Right hindlimb (tissue), 1 donor: ENCODE measurements around the gene TCF25.

Experiments used
- DNase-seq: peaks from one replicate; pipeline ENCODE4 v3.0.0-alpha.2; 2018

TCF25 gene

DNA sequence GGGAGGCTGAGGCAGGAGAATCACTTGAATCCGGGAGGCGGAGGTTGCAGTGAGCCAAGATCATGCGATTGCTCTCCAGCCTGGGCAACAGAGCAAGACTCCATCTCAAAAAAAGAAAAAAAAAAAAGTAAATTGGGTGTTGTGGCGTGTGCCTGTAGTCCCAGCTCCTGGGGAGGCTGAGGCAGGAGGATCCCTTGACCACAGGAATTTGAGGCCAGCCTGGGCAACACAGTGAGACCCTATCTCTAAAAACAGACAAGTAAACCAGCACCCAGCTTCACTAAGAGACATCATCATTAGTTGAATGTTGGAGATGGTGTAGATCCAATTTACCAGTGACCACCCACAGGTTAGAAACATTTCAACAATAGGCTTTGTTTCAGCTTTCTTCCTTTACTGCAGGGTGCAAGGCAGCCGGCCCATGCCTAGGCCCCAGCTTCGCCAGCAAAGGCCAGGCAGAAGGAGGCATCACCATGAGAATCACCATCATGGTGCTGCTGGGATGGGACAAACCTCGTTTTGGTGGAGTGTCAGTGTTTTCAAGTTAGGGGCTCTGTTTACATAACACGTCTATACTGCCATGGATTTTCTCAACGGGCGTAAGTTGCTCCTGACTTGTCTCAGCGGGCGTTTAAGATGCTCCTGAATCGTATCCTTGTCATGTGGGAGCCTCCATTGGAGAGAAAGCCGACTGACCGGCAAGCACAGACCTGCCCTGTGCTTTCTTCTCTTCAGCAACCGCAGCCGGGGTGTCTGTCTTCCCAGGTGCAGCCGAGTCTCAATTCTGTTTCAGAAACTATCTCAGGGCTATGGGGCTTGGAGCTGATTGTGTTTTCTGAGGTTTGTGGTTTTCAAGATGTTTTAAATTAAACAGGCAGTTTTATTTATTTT lies 7.3 kb downstream of the TCF25 start:
- DNase-seq: no peak

DNA sequence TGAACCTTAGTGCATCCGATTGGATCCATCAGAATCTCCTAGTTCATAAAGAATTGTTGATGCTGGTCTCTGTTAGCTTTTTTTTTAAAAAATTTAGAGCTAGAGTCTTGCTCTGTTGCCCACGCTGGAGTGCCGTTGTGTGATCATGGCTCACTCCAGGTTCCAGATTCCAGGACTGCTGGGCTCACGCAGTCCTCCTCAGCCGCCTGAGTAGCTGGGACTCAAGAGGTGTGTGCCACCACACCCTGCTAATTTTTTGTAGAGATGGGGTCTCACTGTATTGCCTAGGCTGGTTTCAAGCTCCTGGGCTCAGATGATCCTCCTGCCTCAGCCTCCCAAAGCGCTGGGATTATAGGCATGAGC lies 8.0 kb downstream of the TCF25 start:
- DNase-seq: no peak

DNA sequence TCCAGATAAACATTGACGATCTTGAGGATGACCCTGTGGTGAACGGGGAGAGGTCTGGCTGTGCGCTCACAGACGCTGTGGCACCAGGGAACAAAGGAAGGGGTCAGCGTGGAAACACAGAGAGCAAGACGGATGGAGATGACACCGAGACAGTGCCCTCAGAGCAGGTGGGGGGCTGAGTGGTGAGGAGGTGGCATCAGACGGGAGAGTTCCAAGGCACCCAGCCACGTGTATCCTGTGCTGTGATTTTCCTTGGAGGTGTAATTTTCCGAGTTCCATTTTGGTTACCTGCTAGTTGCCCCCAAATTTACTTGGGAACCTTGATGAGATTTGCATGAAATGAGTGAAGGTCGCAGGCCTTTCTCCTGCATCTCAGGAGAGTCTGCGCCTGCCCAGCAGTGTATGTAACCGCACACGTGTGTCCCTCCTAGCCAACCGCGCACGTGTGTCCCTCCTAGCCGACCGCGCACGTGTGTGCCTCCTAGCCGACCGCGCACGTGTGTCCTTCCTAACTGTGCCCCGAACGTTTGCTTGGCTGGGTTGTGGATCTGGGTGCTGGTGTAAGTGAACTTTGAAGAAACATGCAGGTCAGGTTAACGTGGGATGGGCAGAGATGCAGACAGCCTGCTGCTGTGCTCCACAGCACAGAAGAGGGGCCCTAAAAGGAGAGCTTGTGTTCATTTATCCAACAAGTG lies 10.1 kb downstream of the TCF25 start:
- no peak for DNase-seq

DNA sequence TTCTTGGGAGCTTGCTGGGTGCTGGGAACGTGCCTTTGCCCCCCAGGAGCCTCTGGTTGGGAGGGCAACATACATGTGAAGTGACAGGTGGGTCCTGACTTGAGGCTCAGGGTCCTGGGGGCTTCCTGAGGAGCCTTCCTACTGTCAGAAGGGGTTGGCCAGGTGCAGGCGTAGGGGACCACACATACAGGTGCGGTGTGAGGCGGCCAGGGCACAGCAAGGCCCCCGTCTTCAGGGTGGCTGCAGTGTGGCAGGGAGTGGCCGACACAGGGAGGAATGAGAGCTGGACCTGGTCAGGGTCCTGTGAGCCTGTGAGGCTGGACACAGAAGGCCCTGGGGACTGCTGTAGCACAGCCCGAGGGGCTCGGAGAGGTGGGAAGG lies 10.6 kb downstream of the TCF25 start:
- no peak for DNase-seq

DNA sequence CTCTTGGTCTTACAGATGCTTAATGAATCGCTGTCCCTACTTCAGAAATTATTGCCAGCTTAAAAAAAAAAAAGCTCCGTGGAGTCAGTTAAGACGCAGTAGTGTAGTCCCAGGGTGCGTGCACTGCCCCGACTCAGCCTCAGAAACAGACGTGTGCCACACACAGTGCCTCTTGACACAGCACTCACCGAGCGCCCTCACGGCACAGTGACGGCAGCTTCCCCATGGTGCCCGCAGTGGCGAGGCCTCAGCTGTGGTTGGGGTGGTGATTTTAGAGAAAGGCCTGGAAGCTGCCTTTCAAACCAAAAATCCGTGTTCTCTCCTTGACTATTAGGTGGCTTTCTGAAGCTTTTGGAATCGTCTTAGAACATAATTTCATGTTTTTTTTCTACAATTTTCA lies 13.9 kb downstream of the TCF25 start:
- no peak for DNase-seq

DNA sequence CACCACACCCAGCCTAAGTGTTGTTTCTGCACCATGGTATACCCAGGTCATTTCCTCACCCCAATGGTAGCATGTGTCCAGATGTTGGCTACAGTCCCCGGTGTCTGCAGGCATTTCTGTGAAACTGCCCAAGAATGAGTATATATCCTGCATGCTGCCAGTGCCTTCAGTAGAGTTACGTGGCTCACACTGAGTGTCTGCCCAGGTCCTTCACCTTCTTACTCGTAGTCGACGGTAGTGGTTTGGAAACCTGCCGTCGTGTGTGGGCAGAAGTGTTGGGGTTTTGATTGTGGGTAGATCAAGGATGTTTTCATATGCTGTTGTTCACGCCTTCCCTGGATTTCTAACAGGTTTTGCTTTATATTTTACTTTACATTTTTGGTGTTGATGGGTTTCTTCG lies 16.8 kb downstream of the TCF25 start:
- no peak for DNase-seq

DNA sequence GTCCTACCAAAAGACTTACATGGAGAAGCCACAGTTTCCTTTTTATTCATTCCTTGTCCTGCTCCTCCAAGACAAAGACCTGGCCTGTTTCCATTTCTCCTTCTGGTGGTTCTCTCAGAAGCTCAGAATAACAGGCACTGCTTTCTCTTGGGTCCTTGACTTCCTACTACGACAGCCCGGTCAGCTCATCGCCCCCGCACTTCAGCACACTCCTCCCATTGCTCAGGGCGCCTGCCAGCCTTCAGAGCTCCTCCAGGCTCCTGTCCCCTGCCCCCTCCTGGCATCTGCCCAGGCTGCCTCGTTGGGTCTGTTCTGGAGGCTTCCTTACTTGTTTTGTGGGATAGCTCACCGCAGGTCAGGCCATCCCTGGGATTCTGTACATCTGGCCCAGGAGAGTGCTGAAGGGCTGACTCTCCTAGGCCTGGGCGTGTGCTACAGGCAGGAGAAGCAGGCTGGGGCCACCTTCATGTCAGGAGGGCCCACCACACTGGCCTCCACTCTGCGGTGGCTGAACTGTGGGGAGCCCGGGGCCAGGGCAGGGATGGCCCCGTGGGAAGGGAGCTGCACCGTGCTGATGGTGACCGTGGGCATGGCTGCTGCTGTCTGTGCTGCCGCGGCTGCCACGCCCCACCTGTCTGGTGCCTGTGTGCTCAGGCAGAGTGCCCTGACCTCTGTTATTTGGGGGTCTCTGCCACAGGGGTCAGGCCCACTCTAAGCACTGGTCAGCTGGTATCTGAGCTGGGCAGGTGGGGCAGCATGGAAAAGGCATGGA lies 17.7 kb downstream of the TCF25 start:
- no peak for DNase-seq

DNA sequence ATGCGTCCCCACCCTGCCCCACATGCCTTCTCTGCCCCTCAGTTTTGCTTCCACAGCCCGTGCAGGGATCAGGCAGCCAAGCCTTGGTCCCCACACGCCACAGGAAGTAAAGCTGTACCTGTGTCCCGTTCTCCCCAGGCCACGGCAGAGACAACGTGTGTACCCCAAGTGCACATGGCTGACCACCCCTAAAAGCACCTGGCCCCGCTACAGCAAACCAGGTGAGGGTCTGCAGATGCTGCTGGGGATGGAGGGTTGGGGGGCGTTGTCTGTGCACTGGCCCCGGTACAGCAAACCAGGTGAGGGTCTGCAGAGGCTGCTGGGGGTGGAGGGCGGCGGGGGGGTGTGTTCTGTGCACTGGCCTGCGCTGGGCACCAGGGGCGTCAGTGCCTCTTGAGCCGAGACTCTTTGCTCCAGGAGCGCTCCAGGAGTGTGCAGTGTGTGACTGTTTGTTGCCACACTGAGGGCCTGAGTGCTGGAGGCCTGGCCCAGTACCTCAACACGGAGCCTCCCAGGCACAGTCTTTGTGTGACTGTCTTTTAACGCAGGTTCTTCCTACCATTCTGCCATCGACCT lies 18.8 kb downstream of the TCF25 start:
- no peak for DNase-seq

DNA sequence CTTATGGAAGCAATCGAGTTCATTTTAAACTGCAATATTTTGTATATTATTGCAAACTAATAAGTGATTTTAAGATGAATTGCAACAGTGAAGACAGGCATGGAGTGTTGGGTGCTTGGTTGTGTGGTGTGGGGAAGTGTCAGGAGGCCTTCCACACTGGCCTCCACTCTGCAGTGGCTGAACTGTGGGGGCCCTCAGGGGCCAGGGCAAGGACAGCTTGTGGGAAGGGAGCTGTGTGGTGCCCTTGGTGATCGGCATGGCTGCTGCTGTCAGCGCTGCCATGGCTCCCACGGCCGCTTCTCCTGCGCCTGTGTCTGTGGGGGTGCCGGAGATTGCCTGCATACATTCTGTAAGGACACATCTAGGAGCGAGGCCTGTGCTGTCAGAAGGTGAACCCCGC lies 19.2 kb downstream of the TCF25 start:
- DNase-seq: no peak

DNA sequence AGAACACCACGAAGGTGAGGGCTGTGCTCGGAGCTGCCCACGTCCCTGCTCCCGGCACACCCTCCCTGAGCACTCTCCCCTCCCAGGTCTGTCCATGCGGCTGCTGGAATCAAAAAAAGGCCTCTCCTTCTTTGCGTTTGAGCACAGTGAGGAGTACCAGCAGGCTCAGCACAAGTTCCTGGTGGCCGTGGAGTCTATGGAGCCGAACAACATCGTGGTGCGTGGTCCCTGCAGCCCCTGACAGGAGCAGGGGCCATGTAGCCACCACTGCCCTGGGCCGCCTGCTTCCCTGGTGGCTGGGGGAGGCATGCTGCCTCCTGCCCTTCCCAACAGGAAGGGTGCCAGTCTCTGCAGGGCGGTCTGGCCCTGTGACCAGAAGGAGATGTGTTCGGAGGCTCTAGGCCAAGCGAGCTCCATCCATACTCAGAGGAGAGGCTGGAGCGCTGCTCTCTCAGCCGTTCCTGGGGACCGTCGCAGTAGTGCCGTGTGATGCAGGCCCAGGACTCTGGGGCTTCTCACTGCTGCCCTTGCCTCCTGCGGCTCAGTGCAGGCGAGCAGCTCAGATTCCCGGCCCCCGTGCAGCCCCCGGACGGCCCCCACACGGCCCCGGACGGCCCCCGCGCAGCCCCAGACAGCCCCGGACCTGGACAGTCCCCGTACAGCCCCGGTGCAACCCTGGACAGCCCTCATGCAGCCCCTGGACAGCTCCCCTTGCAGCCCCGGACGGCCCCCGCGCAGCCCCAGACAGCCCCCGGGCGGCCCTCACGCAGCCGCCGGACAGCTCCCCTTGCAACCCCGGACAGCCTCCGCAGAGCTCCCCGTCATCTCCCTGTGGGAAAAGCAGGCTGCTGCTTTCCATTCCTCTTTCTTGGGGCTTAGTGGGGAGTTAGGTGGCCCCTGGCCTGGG lies 20.5 kb downstream of the TCF25 start:
- DNase-seq: no peak

DNA sequence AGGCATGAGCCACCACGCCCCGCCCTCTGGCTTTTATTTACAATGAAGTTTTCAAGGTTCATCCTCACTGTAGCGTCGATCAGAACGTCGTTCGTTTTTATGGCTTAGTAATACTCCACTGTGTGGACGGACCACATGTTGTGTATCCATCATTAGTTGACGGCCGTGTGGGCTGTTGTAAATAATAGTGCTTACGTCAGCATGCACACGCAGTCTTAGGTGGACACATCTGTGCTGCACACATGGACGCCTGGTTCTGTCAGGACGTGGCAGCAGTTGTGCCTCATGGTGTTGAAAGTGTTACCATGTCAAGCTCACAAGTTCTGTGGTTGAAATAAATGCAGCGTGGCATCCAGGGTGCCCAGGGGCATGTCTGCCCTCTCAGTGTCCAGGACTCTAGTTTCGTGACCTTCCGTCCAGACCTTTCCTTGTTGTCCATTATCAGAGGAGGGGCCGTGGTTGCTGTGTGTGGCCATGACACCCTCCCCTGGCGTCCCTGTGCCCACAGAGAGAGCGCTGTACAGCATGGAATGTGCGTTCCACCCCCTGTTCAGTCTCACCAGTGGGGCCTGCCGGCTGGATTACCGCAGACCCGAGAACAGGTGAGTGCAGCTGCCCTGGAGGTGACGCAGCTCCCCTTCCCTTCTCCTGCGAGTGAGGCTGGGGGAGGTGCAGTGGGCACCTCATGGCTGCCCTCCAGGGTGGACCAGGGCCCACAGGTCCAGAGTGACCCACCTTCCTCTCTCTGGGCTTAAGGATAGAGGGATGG lies 22.3 kb downstream of the TCF25 start:
- no peak for DNase-seq

DNA sequence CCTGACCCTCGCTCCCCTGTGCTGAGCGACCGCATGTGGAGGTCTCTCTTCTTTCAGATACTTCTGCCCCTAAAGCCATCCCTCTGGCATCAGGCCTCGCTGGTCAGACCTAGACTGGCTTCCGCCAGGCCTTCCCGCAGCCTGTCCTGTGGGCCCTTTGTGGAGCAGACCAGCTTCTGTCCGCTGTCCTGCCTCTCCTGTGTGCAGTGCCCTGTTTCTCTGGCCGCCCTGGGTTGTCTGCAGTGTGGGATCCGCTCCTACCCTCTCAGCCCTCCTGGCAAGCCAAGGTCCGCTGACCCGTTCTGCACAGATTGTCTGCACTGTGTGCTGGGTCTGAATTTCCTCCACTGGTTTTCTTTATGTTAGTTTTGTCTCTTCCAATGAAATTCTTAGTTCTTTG lies 23.8 kb downstream of the TCF25 start:
- DNase-seq: no peak

DNA sequence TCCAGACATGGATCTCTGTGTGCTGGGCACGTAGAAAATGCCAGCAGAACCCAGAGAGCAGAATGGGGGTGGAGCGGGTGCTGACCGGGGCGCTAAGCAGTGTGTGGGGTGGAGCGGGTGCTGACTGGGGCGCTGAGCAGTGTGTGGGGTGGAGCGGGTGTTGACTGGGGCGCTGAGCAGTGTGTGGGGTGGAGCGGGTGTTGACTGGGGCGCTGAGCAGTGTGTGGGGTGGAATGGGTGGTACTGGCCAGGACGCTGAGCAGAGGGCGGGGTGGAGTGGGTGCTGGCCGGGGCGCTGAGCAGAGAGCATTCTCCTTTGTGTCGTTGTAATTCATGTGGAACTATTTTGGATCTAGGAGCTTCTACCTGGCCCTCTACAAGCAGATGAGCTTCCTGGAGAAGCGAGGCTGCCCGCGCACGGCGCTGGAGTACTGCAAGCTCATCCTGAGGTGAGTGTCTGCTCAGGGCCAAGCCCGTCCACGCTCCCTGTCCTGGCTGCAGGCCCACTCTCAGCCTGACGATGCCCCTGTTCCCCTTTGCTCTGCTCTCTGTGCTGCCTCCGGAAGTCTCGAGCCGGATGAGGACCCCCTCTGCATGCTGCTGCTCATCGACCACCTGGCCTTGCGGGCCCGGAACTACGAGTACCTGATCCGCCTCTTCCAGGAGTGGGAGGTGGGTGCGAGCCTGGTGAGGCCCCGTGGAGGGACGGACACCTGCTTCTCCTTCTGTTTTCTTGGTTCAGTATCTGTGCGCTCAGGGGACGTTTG lies 25.0 kb downstream of the TCF25 start:
- DNase-seq: no peak

DNA sequence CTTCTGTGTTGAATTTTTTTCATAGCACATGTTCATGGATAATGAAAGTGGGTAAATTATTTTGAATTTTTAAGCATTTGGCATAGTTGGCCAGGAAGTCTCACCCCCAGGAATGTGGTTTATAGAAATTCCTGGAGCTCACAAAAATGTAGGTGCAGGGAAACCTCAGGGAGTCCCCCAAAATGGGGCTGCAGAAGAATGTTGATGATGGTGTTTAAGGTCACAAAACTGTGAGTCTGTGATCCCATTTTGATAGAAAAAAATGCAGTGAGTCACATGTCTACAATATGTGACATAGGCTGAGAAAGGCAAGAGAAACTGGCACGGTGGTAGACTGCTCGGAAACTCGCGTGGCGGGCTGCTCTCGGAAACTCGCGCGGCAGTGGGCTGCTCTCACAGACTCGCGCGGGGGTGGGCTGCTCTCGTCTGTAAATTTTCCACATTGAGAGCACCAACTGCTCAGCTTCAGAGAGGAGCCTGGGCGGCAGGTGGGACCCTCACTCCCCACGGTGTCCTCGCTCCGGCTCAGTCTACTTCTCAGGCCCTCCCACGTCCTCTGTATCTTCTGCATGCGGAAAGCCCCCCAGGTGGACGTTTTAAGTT lies 26.6 kb downstream of the TCF25 start:
- no peak for DNase-seq

DNA sequence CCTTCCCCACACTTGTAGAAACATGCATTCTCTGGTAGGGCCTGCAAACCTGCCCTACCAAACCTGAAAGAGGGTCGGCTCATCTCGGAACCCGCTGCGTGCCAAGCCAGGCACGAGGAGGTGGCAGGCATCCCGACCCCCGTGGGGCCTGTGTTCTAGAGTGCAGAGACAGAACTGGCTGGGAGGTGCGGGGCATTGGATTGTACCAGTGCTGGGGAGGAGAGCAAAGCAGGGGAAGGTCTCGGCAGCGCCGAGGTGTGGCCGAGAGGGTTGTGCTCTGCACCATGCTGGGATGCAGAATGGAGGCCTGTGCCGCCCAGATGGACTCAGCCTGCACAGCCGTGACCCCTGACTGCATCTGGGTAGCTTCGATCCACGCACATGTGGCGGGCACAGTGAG lies 27.5 kb downstream of the TCF25 start:
- no peak for DNase-seq

DNA sequence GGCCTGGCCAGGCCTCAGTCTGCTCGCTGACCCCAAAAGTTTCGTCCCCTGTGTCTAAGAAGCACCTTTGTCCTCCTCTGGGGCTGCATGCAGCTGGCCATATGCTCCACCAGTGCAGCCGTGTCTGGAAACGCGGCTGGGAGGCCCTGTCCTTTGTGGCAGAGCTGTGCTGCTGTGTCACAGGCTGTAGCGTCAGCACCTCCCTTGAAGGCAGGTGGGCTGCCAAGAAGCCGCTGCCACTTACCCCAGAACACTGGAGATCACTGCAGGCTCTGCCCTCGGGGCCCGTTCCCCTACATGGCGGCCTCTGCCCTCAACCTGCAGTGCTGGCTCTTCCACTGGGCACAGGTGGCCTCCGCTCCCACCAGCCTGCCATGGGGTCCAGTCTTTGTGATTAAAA lies 29.6 kb downstream of the TCF25 start:
- no peak for DNase-seq

DNA sequence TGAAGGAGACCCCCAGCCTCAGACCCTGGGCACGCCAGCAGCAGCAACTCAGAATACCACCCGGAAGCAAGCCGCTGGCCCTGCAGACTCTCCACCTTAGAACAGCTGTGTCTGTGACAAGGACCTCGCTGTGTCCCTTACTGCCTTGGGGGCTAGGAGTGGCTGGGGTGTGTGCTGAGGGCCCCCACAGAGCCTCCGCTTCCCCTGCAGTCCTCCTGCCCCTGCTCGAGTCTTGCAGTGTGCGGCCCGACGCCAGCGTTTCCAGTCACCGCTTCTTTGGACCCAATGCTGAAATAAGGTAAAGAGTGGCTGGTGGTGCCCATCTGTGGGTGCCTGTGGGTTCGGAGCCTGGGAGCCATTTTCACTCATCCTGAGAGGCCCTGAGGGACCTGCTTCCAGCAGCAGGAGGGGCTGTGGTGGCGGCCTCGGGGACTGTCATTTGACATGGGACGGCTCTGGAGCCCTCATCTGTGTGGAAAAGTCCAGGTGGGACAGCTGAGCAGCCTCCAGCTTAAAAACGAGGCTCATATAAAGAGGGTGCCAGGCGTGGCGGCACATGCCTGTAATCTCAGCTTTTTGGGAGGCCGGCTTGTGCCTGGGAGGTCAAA lies 30.6 kb downstream of the TCF25 start:
- no peak for DNase-seq

DNA sequence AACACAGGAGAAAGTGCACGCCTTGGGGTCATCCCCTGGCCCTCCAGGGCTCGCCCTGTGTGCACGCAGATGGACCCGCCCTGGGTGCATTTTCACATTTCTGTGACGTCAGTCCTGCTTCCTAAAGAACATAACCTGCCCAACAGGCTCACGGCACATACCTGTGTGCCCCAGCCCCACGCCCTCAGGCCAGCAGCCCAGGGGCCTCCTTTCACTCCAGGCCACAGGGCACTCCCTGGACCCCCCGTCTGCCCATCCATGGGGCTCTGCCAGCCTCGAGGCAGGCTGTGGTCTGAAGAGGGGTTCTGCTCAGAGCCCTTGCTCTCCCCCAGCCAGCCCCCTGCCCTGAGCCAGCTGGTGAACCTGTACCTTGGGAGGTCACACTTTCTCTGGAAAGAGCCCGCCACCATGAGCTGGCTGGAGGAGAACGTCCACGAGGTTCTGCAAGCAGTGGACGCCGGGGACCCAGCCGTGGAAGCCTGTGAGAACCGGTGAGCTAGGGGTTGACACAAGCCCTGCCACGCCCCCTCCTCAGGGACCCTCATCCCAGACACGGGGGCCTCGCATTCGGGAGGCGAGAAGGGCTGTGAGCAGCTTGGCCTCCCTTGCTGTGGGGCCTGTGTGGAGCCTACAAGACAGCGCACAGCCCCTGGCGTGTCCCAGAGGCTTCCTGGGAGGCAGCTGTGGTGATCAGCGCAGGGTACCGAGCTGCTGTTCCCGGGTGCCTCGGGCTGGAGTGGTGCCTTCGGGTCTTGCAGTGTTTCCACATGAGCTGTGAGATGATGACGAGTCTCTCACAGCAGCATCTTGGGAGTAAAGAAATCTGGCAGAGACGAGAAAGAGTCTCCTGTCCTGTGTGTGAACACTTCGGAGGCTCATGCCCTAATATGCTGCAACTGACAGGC lies 31.5 kb downstream of the TCF25 start:
- no peak for DNase-seq
